Left hindlimb (tissue), 1 donor: ENCODE measurements around the gene GATA3.

Experiments used
- DNase-seq: peaks from one replicate; pipeline ENCODE4 v3.0.0-alpha.2; 2018

GATA3 gene

GRCh38 chr10:8103543-8103942, 49.1 kb downstream of the GATA3 start:
- DNase-seq = no peak

GRCh38 chr10:8104005-8104404, 49.5 kb downstream of the GATA3 start:
- no peak for DNase-seq

GRCh38 chr10:8104721-8105120, 50.2 kb downstream of the GATA3 start:
- DNase-seq = no peak

GRCh38 chr10:8105932-8106331, 51.4 kb downstream of the GATA3 start:
- DNase-seq = no peak

GRCh38 chr10:8112230-8112905, 57.9 kb downstream of the GATA3 start:
- DNase-seq = no peak

- DNase-seq = no peak
Measured at GRCh38 chr10:8112942-8113442, 58.5 kb downstream of the GATA3 start.

GRCh38 chr10:8113616-8114015, 59.1 kb downstream of the GATA3 start:
- no peak for DNase-seq

- DNase-seq = no peak
Measured at GRCh38 chr10:8114741-8115617, 60.5 kb downstream of the GATA3 start.

GRCh38 chr10:8115618-8115980, 61.1 kb downstream of the GATA3 start:
- no peak for DNase-seq

- no peak for DNase-seq
Measured at GRCh38 chr10:8116474-8116873, 62.0 kb downstream of the GATA3 start.

- no peak for DNase-seq
Measured at GRCh38 chr10:8116926-8117493, 62.5 kb downstream of the GATA3 start.

- DNase-seq = no peak
Measured at GRCh38 chr10:8121201-8121890, 66.9 kb downstream of the GATA3 start.

- no peak for DNase-seq
Measured at GRCh38 chr10:8122611-8123369, 68.3 kb downstream of the GATA3 start.

- no peak for DNase-seq
Measured at GRCh38 chr10:8124436-8124835, 69.9 kb downstream of the GATA3 start.
